AG04450 (cell line): ENCODE results near the gene HECTD3. TPM values are rescaled to one million over a fixed set of nuclear protein-coding genes. Genes with fewer than 3 reads are reported as not detected.
A peak's percentile ranks its signal among the peaks of the same experiment; 100 is the strongest.

Source experiments
- CTCF ChIA-PET: fragments of 300-600, 350-600 bp; formaldehyde crosslinking; extraction: SDS; loops from one replicate; lab custom pipeline; 2022; ENCODE audit warnings: antibody characterized with exemption, inconsistent platforms; lab: Charles Lee
- POLR2A ChIA-PET: fragments of 350-600 bp; formaldehyde crosslinking; extraction: SDS; loops from one replicate; lab custom pipeline; 2021; ENCODE audit warnings: antibody characterized with exemption, inconsistent platforms; lab: Yijun Ruan, JAX
- DNase-seq: peaks from one replicate; pipeline ENCODE4 v3.0.0-alpha.2; 2011; ENCODE audit warnings: low read depth, low spot score
- H3K27ac ChIP-seq: one replicate; pipeline ENCODE4 v1.5.1; 2012; ENCODE audit warnings: low read depth, low read length, control low read depth
- H3K27me3 ChIP-seq: one replicate; pipeline ENCODE4 v1.6.0; 2012; ENCODE audit warnings: low read length; ENCODE audit not compliant: control insufficient read depth, insufficient read depth
- H3K4me3 ChIP-seq: 2 replicates; pipeline ENCODE4 v1.5.1; 2011; ENCODE audit warnings: mild to moderate bottlenecking, low read depth, low read length, control low read depth
- H3K9me3 ChIP-seq: 2 replicates; pipeline ENCODE4 v1.5.1; 2012; ENCODE audit warnings: low read length; ENCODE audit not compliant: control insufficient read depth, insufficient read depth
- polyA minus RNA-seq: library from RNA; depleted of rRNA, polyadenylated mRNA; stranded (reverse); fragments of >200 nt; gene quantifications from 2 replicates; pipeline ENCODE4 v1.2.3, GENCODE V29; 2011; rRNA and poly(A)+ RNA removed
- polyA plus RNA-seq: library from polyadenylated mRNA; depleted of rRNA; stranded (reverse); fragments of >200 nt; gene quantifications from 2 replicates; pipeline ENCODE4 v1.2.3, GENCODE V29; 2011; rRNA removed
- TF ChIP-seq, protein P1 (sequence below): IDR thresholded peaks from 2 replicates; pipeline ENCODE4 v1.5.1; 2011; ENCODE audit warnings: low read depth, low read length, control low read depth, inconsistent platforms

The HECTD3 gene
- 40.8 and 52.0 TPM in 2 replicates for polyA plus RNA-seq
- polyA minus RNA-seq: 50.9 and 53.2 TPM in 2 replicates

DNA sequence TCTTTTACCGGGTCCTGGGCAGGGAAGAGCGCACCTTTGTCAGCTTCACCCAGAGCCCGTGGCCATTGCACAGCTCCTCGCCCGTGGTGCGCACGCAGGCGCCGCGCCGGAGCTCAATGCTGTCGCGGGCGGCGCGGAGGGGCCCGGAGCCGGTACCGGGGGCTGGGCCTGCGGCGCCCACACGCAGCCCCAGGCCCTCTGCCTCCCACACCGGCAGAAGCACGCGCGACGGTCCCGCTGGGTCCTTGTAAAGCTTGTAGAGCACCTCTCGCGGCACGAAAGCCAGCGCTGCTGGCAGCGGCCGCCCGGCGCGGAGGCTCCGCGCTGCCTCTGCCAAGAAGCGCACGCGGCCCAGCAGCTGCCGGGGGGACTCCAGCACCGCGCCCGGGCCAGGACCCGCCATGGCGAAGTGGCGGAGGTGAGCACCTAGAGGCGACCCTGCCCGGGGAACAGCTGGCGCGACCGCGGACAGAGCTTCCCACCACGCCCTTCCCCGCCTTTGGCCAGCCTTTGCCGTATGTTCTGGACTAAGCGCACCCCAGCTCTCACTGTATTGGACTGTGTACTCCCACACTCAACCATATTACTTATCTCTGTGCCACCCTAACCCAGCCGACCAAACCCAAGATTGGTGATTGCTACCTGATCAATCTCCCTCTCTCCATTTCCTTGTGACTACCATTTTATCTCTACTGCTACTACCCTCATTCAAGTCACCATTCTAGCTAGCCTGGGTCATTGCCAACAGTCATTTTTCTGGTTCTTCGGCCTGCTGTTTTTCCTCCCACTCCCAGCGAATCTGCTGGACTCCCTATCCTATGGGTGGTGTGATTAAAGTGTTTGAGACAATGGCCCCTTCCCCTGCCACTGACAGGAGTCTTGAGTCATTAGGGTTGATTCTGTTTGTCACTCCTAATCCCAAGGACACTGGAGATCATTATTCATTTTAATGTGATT, at the start of gene HECTD3:
Gene HECTD3, minus strand, starts transcription at position 470 of the 957 bp plus-strand sequence. Its CDS starts 67 bp downstream, at position 403.
- H3K4me3 ChIP-seq: peak within 1 kb of the TSS; percentile 92
- no peaks in the 10 kb centered on the region; the same call in 1 of the 2 replicates for H3K9me3 ChIP-seq
- peak within 1 kb of the TSS; percentile 82 for H3K27ac ChIP-seq
- TF ChIP-seq, protein P1, sequence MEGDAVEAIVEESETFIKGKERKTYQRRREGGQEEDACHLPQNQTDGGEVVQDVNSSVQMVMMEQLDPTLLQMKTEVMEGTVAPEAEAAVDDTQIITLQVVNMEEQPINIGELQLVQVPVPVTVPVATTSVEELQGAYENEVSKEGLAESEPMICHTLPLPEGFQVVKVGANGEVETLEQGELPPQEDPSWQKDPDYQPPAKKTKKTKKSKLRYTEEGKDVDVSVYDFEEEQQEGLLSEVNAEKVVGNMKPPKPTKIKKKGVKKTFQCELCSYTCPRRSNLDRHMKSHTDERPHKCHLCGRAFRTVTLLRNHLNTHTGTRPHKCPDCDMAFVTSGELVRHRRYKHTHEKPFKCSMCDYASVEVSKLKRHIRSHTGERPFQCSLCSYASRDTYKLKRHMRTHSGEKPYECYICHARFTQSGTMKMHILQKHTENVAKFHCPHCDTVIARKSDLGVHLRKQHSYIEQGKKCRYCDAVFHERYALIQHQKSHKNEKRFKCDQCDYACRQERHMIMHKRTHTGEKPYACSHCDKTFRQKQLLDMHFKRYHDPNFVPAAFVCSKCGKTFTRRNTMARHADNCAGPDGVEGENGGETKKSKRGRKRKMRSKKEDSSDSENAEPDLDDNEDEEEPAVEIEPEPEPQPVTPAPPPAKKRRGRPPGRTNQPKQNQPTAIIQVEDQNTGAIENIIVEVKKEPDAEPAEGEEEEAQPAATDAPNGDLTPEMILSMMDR: no peak
- no peaks in the 10 kb centered on the region for H3K27me3 ChIP-seq
- CTCF ChIA-PET: interaction anchor here (0.6 to 11.4 kb wide), 13 partner anchors 10 to 482 kb away, joined by 3 to 616 read pairs (median 4); partner anchors contain the start of genes EIF2B3, RNU5D-1 and TESK2
- POLR2A ChIA-PET: interaction anchor here (0.5 to 3.5 kb wide), 27 partner anchors 12 to 927 kb away, joined by 3 to 38 read pairs (median 4); partner anchors contain the start of genes BTBD19, EIF2B3, MUTYH and PLK3
- DNase-seq: peak; percentile 10

DNA sequence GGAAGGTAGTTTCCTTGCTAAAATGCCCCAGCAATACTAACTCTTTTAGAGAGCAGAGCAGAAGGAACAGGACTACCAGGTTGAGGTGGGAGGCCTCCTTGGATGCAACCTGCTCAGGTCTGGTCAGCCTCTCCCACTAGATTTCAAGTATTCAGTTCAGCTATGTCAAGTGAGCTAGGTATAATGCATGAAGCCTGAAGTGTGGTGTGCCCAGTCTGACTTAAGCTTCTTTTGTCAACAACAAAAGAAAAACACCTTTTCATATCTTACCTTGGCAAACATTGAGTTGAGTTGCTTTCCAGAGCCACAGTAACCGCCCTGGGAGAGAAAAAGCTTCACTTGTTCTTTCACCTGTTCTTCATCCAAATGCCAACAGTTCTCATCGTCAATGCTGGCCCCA, 48.7 kb upstream of the HECTD3 start:
- Histone ChIP-seq H3K4me3 (no peak overlapping the region), H3K27me3 (no peaks in the 10 kb centered on the region), H3K27ac (no peak overlapping the region), H3K9me3 (no peaks in the 10 kb centered on the region)
- POLR2A ChIA-PET: no interaction called here
- DNase-seq: no peak
- TF ChIP-seq, protein P1: no peak
- CTCF ChIA-PET: no interaction called here

DNA sequence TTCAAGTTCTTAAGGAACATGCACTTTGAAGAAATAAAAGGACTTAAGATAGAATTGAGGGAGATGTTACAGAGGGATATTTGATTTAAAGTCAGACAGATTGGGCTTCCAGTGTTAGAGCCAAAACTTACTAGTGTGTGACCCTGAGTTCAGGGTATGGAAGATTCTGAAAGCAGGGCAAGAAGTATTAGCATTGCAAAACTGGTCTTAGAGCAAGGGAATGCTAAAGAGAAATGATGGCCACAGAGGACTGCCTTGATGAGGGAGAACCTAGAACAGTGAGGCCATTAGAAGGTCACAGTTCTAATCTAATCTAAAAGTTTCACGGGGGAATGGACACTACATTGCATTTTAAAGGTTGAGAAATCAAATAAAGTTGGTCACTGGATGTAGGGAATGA, 46.4 kb upstream of the HECTD3 start:
- DNase-seq: no peak
- POLR2A ChIA-PET: no interaction called here

DNA sequence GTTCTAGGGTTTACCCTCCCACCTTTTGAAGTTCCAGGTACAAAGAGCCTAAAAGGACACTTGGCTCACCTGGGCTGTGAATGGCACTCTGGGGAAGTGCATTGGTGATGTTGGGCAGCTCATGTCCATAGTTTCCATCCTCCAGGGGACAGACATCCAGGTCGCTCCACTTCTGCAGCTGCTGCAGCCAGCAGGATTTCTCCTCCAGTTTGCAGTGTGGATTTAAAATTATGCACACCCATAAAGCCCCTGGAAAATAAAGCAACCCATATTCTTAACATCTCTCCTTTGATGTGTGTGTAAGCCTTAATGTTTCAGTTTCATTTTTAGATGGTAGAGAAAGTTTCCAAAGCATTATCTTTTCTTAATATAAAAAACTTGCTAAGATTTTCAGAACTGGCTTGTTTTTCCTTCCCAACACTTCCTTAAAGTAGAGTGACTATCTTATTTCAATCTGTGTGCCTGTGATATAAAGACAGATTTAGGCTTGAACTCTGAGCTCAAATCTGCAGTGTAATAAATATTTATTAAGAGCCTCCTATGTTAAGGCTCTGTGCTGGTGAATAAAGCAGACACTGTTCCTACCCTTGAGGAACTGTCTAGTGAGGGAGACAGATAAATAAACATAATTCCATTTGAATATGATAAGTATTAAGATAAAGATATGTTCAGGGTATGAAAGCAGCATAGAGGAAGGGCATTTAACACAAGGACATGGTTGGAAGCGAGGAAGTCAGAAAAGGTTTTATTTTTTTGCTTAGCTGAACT, 40.1 kb upstream of the HECTD3 start:
- DNase-seq: no peak
- Histone ChIP-seq H3K9me3 (no peaks in the 10 kb centered on the region), H3K27me3 (peaks cover 10% of the 10 kb centered on the region), H3K27ac (no peak overlapping the region), H3K4me3 (no peak overlapping the region)
- ChIA-PET CTCF (interaction anchor here (1.0 kb wide), 1 partner anchor 248 kb away, joined by 3 read pairs; no protein-coding TSS in a partner anchor), POLR2A (interaction anchor here (0.5 kb wide), 1 partner anchor 20 kb away, joined by 3 read pairs; no protein-coding TSS in a partner anchor)
- TF ChIP-seq, protein P1: no peak

More for the DNA sequence above, 46.4 kb upstream of the HECTD3 start:
- Histone ChIP-seq H3K4me3 (no peak overlapping the region), H3K27ac (no peak overlapping the region), H3K9me3 (no peaks in the 10 kb centered on the region), H3K27me3 (peaks cover 2% of the 10 kb centered on the region)
- CTCF ChIA-PET: no interaction called here
- TF ChIP-seq, protein P1: no peak
